GM23338 (cell line): ENCODE results near the gene OAT. TPM values are rescaled to one million over a fixed set of nuclear protein-coding genes. Genes with fewer than 3 reads are reported as not detected.

Experiments used
- ATAC-seq: fragments of 200-7000 bp; cut with Tn5 transposase; 3 replicates; pipeline ENCODE4 v1.9.1; 2020
- DNase-seq: peaks from one replicate; pipeline ENCODE4 v3.0.0-alpha.2; 2015; ENCODE audit warnings: low spot score
- H2AFZ ChIP-seq: fragments of 200-600 bp; sonication (generic); 2 replicates; pipeline ENCODE4 v1.8.0; 2016; ENCODE audit warnings: antibody characterized with exemption, mild to moderate bottlenecking, moderate library complexity
- H3F3A ChIP-seq: fragments of 200-600 bp; sonication (generic); replicated peaks from 2 replicates; pipeline ENCODE4 v1.8.0; 2017; ENCODE audit warnings: antibody characterized with exemption, mixed run types, low read depth
- H3K27ac ChIP-seq: fragments of 200-600 bp; sonication (generic); 2 replicates; pipeline ENCODE4 v1.6.1; 2016; ENCODE audit warnings: low read depth
- H3K27me3 ChIP-seq: fragments of 200-600 bp; sonication (generic); 2 replicates; pipeline ENCODE4 v1.8.0; 2016; ENCODE audit warnings: mild to moderate bottlenecking, mixed run types, moderate library complexity; ENCODE audit not compliant: insufficient read depth
- H3K36me3 ChIP-seq: fragments of 200-600 bp; sonication (generic); 2 replicates; pipeline ENCODE4 v1.8.0; 2016; ENCODE audit warnings: mild to moderate bottlenecking; ENCODE audit not compliant: insufficient read depth
- H3K4me1 ChIP-seq: fragments of 200-600 bp; sonication (generic); 2 replicates; pipeline ENCODE4 v1.8.0; 2016; ENCODE audit warnings: mild to moderate bottlenecking, moderate library complexity; ENCODE audit not compliant: insufficient read depth
- H3K4me2 ChIP-seq: fragments of 200-600 bp; sonication (generic); 2 replicates; pipeline ENCODE4 v1.7.1; 2017; ENCODE audit warnings: mixed run types
- H3K4me3 ChIP-seq: fragments of 200-600 bp; sonication (generic); 2 replicates; pipeline ENCODE4 v1.6.1; 2016; ENCODE audit warnings: mixed run types
- H3K79me2 ChIP-seq: fragments of 200-600 bp; sonication (generic); replicated peaks from 2 replicates; pipeline ENCODE4 v1.8.0; 2017; ENCODE audit warnings: mild to moderate bottlenecking; ENCODE audit not compliant: insufficient read depth
- H3K9me2 ChIP-seq: fragments of 200-600 bp; sonication (generic); 2 replicates; pipeline ENCODE4 v1.8.0; 2017; ENCODE audit not compliant: insufficient read depth
- H4K20me1 ChIP-seq: fragments of 200-600 bp; sonication (generic); replicated peaks from 2 replicates; pipeline ENCODE4 v1.8.0; 2017; ENCODE audit warnings: mild to moderate bottlenecking; ENCODE audit not compliant: insufficient read depth
- H3K27ac Mint-ChIP-seq: 2 replicates; pipeline ENCODE4 v1.8.0; 2020; ENCODE audit warnings: inconsistent platforms, mild to moderate bottlenecking, moderate library complexity, mixed read lengths
- H3K27me3 Mint-ChIP-seq: 3 replicates; pipeline ENCODE4 v1.8.0; 2022; ENCODE audit warnings: low read depth, mild to moderate bottlenecking, moderate library complexity, mixed read lengths, inconsistent platforms; ENCODE audit not compliant: insufficient read depth, poor library complexity
- H3K36me3 Mint-ChIP-seq: 3 replicates; pipeline ENCODE4 v1.8.0; 2021; ENCODE audit warnings: low read depth, mild to moderate bottlenecking, inconsistent platforms, moderate library complexity, mixed read lengths
- H3K4me1 Mint-ChIP-seq: 3 replicates; pipeline ENCODE4 v1.8.0; 2020; ENCODE audit warnings: mild to moderate bottlenecking, inconsistent platforms, mixed read lengths
- H3K4me3 Mint-ChIP-seq: 3 replicates; pipeline ENCODE4 v1.8.0; 2021; ENCODE audit warnings: moderate library complexity, mild to moderate bottlenecking, inconsistent platforms, mixed read lengths
- H3K9me3 Mint-ChIP-seq: 3 replicates; pipeline ENCODE4 v1.8.0; 2020; ENCODE audit warnings: moderate library complexity, mild to moderate bottlenecking, inconsistent platforms, mixed read lengths
- CREB1 ChIP-seq: fragments of 250-450 bp; sonication (Bioruptor Pico); IDR thresholded peaks from 2 replicates; pipeline ENCODE4 v1.5.0; 2020; ENCODE audit warnings: low read depth, mild to moderate bottlenecking, moderate library complexity
- EZH2 ChIP-seq: fragments of 200-600 bp; sonication (generic); IDR thresholded peaks from one replicate; pipeline ENCODE4 v1.8.0; 2017; ENCODE audit warnings: antibody characterized with exemption, mild to moderate bottlenecking, low read depth; ENCODE audit not compliant: unreplicated experiment
- polyA plus RNA-seq: library from polyadenylated mRNA; unstranded; fragments of >200 nt; fragmentation: Nextera tagmentation; extraction: Ambion mirVana; gene quantifications from 2 replicates; pipeline ENCODE4 v1.2.1, GENCODE V29; 2016
- total RNA-seq: library from RNA; depleted of rRNA; stranded (reverse); fragments of >200 nt; shearing (Covaris generic); gene quantifications from 2 replicates; pipeline ENCODE4 v1.2.3, GENCODE V29; 2014
- TF ChIP-seq, protein P1 (sequence below): fragments of 250-450 bp; sonication (Bioruptor Pico); IDR thresholded peaks from 2 replicates; pipeline ENCODE4 v1.5.0; 2020; ENCODE audit warnings: mild to moderate bottlenecking, moderate library complexity
- TF ChIP-seq, protein P2 (sequence below), 2 experiments: fragments of 200-600 bp in 1 of 2; sonication (generic) in 1 of 2; conservative IDR thresholded peaks; 2 replicates each; pipeline versions ENCODE4 v1.5.1 to v1.6.1; 2016 to 2017; ENCODE audit warnings: antibody characterized with exemption in 2 of 2, low read depth in 2 of 2, mild to moderate bottlenecking in 2 of 2, moderate library complexity in 1 of 2

The OAT gene
- total and polyA plus RNA-seq, 2 experiments from 2014 or later: 131 to 139 TPM

GRCh38 chr10:124428207-124428777 lies 9.6 kb upstream of the OAT start (continued):
- TF ChIP-seq, protein P1, sequence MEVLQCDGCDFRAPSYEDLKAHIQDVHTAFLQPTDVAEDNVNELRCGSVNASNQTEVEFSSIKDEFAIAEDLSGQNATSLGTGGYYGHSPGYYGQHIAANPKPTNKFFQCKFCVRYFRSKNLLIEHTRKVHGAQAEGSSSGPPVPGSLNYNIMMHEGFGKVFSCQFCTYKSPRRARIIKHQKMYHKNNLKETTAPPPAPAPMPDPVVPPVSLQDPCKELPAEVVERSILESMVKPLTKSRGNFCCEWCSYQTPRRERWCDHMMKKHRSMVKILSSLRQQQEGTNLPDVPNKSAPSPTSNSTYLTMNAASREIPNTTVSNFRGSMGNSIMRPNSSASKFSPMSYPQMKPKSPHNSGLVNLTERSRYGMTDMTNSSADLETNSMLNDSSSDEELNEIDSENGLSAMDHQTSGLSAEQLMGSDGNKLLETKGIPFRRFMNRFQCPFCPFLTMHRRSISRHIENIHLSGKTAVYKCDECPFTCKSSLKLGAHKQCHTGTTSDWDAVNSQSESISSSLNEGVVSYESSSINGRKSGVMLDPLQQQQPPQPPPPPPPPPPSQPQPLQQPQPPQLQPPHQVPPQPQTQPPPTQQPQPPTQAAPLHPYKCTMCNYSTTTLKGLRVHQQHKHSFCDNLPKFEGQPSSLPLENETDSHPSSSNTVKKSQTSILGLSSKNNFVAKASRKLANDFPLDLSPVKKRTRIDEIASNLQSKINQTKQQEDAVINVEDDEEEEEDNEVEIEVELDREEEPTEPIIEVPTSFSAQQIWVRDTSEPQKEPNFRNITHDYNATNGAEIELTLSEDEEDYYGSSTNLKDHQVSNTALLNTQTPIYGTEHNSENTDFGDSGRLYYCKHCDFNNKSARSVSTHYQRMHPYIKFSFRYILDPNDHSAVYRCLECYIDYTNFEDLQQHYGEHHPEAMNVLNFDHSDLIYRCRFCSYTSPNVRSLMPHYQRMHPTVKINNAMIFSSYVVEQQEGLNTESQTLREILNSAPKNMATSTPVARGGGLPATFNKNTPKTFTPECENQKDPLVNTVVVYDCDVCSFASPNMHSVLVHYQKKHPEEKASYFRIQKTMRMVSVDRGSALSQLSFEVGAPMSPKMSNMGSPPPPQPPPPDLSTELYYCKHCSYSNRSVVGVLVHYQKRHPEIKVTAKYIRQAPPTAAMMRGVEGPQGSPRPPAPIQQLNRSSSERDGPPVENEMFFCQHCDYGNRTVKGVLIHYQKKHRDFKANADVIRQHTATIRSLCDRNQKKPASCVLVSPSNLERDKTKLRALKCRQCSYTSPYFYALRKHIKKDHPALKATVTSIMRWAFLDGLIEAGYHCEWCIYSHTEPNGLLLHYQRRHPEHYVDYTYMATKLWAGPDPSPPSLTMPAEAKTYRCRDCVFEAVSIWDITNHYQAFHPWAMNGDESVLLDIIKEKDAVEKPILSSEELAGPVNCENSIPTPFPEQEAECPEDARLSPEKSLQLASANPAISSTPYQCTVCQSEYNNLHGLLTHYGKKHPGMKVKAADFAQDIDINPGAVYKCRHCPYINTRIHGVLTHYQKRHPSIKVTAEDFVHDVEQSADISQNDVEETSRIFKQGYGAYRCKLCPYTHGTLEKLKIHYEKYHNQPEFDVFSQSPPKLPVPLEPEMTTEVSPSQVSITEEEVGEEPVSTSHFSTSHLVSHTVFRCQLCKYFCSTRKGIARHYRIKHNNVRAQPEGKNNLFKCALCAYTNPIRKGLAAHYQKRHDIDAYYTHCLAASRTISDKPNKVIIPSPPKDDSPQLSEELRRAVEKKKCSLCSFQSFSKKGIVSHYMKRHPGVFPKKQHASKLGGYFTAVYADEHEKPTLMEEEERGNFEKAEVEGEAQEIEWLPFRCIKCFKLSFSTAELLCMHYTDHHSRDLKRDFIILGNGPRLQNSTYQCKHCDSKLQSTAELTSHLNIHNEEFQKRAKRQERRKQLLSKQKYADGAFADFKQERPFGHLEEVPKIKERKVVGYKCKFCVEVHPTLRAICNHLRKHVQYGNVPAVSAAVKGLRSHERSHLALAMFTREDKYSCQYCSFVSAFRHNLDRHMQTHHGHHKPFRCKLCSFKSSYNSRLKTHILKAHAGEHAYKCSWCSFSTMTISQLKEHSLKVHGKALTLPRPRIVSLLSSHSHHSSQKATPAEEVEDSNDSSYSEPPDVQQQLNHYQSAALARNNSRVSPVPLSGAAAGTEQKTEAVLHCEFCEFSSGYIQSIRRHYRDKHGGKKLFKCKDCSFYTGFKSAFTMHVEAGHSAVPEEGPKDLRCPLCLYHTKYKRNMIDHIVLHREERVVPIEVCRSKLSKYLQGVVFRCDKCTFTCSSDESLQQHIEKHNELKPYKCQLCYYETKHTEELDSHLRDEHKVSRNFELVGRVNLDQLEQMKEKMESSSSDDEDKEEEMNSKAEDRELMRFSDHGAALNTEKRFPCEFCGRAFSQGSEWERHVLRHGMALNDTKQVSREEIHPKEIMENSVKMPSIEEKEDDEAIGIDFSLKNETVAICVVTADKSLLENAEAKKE (CRISPR knock-in tag): no peak

DNA sequence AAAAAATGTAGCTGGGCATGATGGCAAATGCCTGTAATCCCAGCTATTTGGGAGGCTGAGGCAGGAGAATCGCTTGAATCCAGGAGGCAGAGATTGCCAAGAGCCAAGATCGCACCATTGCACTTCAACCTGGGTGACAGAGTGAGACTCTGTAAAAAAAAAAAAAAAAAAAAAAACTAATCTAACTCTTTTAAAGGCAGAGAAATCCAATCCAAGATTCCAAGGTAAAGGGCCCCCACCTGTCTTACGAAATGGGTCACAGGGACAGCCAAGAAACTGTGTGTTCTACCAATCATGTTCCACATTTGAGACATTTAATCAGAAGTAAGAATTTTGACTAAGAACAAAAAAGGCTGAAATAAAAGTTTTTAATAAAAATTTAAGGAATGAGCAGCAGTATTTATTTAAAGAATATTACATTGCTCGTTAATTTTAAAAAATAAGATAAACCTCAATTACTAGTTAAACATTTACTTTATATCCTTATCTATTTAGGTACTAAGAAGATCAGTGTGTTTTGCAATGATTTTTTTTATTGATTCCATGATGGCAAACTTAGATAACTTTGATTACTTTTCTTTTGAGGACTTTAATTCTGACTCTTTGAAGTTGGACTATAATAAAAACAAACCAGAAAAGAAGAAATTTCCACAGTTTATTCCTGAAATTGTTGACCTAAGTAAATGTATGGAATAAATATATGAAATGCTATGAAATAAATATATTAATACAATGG lies 6.7 kb upstream of the OAT start:
- no peak overlapping the region for H3K4me3 Mint-ChIP-seq
- peaks cover 26% of the 10 kb centered on the region for H3K4me1 Mint-ChIP-seq
- no peaks in the 10 kb centered on the region for H3K9me3 Mint-ChIP-seq
- peaks cover 10% of the 10 kb centered on the region; the same call in 1 of the 2 replicates for H3F3A ChIP-seq
- no peak overlapping the region for H2AFZ ChIP-seq
- no peaks in the 10 kb centered on the region for H3K36me3 ChIP-seq
- 0 out of 2 replicates have a peak, but pooled peaks cover under 1% of the 10 kb centered on the region for H3K27me3 ChIP-seq
- DNase-seq (no peak), ATAC-seq (no peak)
- no peak overlapping the region for H3K4me2 ChIP-seq
- H3K4me1 ChIP-seq: peaks cover 38% of the 10 kb centered on the region
- peaks cover 9% of the 10 kb centered on the region for H3K27me3 Mint-ChIP-seq
- H3K4me3 ChIP-seq: no peak overlapping the region
- H3K9me2 ChIP-seq: no peaks in the 10 kb centered on the region
- no peak overlapping the region for H3K27ac Mint-ChIP-seq
- no peaks in the 10 kb centered on the region for H3K79me2 ChIP-seq
- H4K20me1 ChIP-seq: no peaks in the 10 kb centered on the region; the same call in 1 of the 2 replicates
- H3K36me3 Mint-ChIP-seq: no peaks in the 10 kb centered on the region
- no peak overlapping the region for H3K27ac ChIP-seq
- TF ChIP-seq, protein P1 (CRISPR knock-in tag): no peak
- TF ChIP-seq, protein P2, sequence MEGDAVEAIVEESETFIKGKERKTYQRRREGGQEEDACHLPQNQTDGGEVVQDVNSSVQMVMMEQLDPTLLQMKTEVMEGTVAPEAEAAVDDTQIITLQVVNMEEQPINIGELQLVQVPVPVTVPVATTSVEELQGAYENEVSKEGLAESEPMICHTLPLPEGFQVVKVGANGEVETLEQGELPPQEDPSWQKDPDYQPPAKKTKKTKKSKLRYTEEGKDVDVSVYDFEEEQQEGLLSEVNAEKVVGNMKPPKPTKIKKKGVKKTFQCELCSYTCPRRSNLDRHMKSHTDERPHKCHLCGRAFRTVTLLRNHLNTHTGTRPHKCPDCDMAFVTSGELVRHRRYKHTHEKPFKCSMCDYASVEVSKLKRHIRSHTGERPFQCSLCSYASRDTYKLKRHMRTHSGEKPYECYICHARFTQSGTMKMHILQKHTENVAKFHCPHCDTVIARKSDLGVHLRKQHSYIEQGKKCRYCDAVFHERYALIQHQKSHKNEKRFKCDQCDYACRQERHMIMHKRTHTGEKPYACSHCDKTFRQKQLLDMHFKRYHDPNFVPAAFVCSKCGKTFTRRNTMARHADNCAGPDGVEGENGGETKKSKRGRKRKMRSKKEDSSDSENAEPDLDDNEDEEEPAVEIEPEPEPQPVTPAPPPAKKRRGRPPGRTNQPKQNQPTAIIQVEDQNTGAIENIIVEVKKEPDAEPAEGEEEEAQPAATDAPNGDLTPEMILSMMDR (conservative IDR thresholded peaks at IDR 0.05; ENCODE audit: low read depth in 2 of 2): no peak
- TF ChIP-seq EZH2 (no peak), CREB1 (CRISPR knock-in tag) (no peak)
